Body of pancreas (tissue), 4 donors: Measurements from ENCODE around the gene GGT6. TPM values are rescaled to one million over a fixed set of nuclear protein-coding genes. Genes with fewer than 3 reads are reported as not detected.

Experiments
- ATAC-seq: fragments of 150-250 bp; one replicate; pipeline ENCODE4 v1.9.1; 2016
- DNase-seq, 4 donors: peaks; one replicate each; pipeline ENCODE4 v3.0.0-alpha.2; 2019
- H3K27ac ChIP-seq, 4 donors: fragments of 200-600 bp; sonication (generic); 1 replicate in 3 of 4; 2 replicates in 1 of 4; pipeline versions ENCODE4 v1.5.1 to v1.6.1; 2016 to 2019; ENCODE audit warnings: mild to moderate bottlenecking in 1 of 4, mixed read lengths in 1 of 4, moderate library complexity in 1 of 4
- H3K27me3 ChIP-seq, 2 donors: fragments of 200-600 bp; sonication (generic); one replicate each; pipeline ENCODE4 v1.6.0; 2016; ENCODE audit warnings: mild to moderate bottlenecking in 1 of 2
- H3K36me3 ChIP-seq, 2 donors: fragments of 200-600 bp; sonication (generic); replicated peaks in 1 of 2; 2 replicates each; pipeline ENCODE4 v1.5.1; 2016; ENCODE audit warnings: low read depth in 2 of 2; ENCODE audit not compliant: insufficient read depth in 1 of 2
- H3K4me1 ChIP-seq: fragments of 200-600 bp; sonication (generic); one replicate; pipeline ENCODE4 v1.6.0; 2016
- H3K4me3 ChIP-seq, 2 donors: fragments of 200-600 bp; sonication (generic); 1 replicate in 1 of 2; 2 replicates in 1 of 2; pipeline ENCODE4 v1.5.1; 2016 to 2019
- H3K9me3 ChIP-seq, 3 donors: fragments of 200-600 bp; sonication (generic); 1 replicate in 2 of 3; 2 replicates in 1 of 3; pipeline ENCODE4 v1.5.1; 2016
- CTCF ChIP-seq, 7 experiments: fragments of 450-650 bp in 4 of 7; fragments of 200-600 bp in 3 of 7; sonication (generic) in 3 of 7; IDR thresholded peaks; one replicate each; pipeline ENCODE4 v1.5.1; 2016 to 2019; ENCODE audit warnings: antibody characterized with exemption in 7 of 7
- POLR2A ChIP-seq, 3 donors: fragments of 450-650 bp; IDR thresholded peaks; one replicate each; pipeline ENCODE4 v1.6.1; 2016; ENCODE audit warnings: antibody characterized with exemption in 3 of 3, mild to moderate bottlenecking in 2 of 3
- WGBS, 2 donors: methylation state at CpG; one replicate each; pipeline ENCODE4 v1.1.5; 2017; 5-methylcytosine and 5-hydroxymethylcytosine counted together
- intact Hi-C: fragments of 100-400 bp; cut with DNase I; formaldehyde crosslinking; loops from one replicate; pipeline ENCODE4 v1.15.1; 2023
- total RNA-seq, 2 donors: library from RNA; depleted of rRNA; stranded (reverse); fragments of >200 nt; gene quantifications; one replicate each; pipeline ENCODE4 v1.1.0, GENCODE V29; 2016

The GGT6 gene
- total RNA-seq, 2 donors from 2014 or later, result 29.3 to 85.7 TPM

- intact Hi-C loops, result no loop called here
- peak overlapping the region; percentile 77 to 91 (median 82) for H3K27ac ChIP-seq
- ATAC-seq, result peak; percentile 79
Observed at GRCh38 chr17:4515501-4515900, 44.9 kb downstream of the GGT6 start.

GRCh38 chr17:4514779-4515178 is 45.6 kb downstream of the GGT6 start:
- no peak for TF ChIP-seq CTCF (IDR thresholded peaks at IDR 0.05)
- no peak for TF ChIP-seq POLR2A (IDR thresholded peaks at IDR 0.05)
- no peak overlapping the region for H3K4me3 ChIP-seq
- WGBS, 2 donors, result 79 to 82% methylated on average over 5 to 11 of the region's 11 CpGs

More at GRCh38 chr17:4515501-4515900, 44.9 kb downstream of the GGT6 start:
- H3K4me3 ChIP-seq, result no peak overlapping the region
- TF ChIP-seq CTCF (IDR thresholded peaks at IDR 0.05) (peak in 3 of 7 experiments; percentile 22 to 41 (median 37)), POLR2A (IDR thresholded peaks at IDR 0.05) (no peak)
- H3K27me3 ChIP-seq, result no peaks in the 10 kb centered on the region
- H3K9me3 ChIP-seq, result no peaks in the 10 kb centered on the region
- peak; percentile 88 to 97 (median 96) for DNase-seq
- H3K36me3 ChIP-seq, result no peaks in the 10 kb centered on the region
- WGBS, 2 donors, result 22% methylated on average over 5 of the region's 5 CpGs; no CpG with 5 or more reads in 1 of the 2 donors
- H3K4me1 ChIP-seq, result peaks cover 82% of the 10 kb centered on the region

GRCh38 chr17:4514206-4514605 is 46.2 kb downstream of the GGT6 start:
- WGBS, 2 donors, result 44 to 86% methylated on average over 3 to 6 of the region's 7 CpGs
- Histone ChIP-seq H3K27me3 (no peaks in the 10 kb centered on the region), H3K27ac (peak overlapping the region; percentile 77 to 91 (median 82))

More at GRCh38 chr17:4514779-4515178, 45.6 kb downstream of the GGT6 start:
- Histone ChIP-seq H3K9me3 (no peaks in the 10 kb centered on the region), H3K27me3 (no peaks in the 10 kb centered on the region), H3K36me3 (no peaks in the 10 kb centered on the region), H3K27ac (peak overlapping the region; percentile 77 to 91 (median 82)), H3K4me1 (peaks cover 82% of the 10 kb centered on the region)
- intact Hi-C loops, result no loop called here
- no peak for ATAC-seq
- no peak for DNase-seq

GRCh38 chr17:4513113-4514032 is 47.0 kb downstream of the GGT6 start:
- H3K27ac ChIP-seq, result peak overlapping the region; percentile 77 to 91 (median 82)
- peak; percentile 4 for ATAC-seq
- no peak overlapping the region for H3K4me3 ChIP-seq
- no peaks in the 10 kb centered on the region for H3K9me3 ChIP-seq
- intact Hi-C loops, result no loop called here
- no peaks in the 10 kb centered on the region for H3K36me3 ChIP-seq
- DNase-seq, result peak in 3 of 4 donors; percentile 29 to 59 (median 55)
- 63 to 69% methylated on average over 8 to 24 of the region's 24 CpGs for WGBS, 2 donors
- H3K4me1 ChIP-seq, result peaks cover 83% of the 10 kb centered on the region
- TF ChIP-seq CTCF (IDR thresholded peaks at IDR 0.05) (peak in 2 of 7 experiments; percentile 7 to 10), POLR2A (IDR thresholded peaks at IDR 0.05) (no peak)
- H3K27me3 ChIP-seq, result no peaks in the 10 kb centered on the region

More at GRCh38 chr17:4514206-4514605, 46.2 kb downstream of the GGT6 start:
- Histone ChIP-seq H3K9me3 (no peaks in the 10 kb centered on the region), H3K4me3 (no peak overlapping the region), H3K4me1 (peaks cover 82% of the 10 kb centered on the region), H3K36me3 (no peaks in the 10 kb centered on the region)
- peak; percentile 60 for ATAC-seq
- peak; percentile 64 to 81 (median 78) for DNase-seq
- intact Hi-C loops, result no loop called here
- TF ChIP-seq CTCF (IDR thresholded peaks at IDR 0.05), result no peak
